ENCODE data around the gene LIMS1.

DNA sequence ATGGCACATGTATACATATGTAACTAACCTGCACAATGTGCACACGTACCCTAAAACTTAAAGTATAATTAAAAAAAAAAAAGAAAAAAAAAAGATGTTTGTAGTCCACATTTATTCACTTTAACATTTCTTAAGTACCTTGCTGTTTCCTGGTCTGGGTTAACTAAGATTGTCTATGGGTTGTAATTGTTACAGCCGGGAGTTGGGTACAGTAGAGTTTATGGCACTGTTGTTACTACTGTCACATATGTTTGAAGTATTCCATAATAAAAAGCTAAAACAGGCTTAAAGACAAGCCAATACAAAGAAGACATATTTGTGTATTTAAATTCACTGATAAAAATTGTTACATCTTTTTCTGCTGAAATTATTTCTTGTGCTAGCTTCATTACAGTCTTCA lies 49.0 kb upstream of the LIMS1 start:
- TF ChIP-seq SIN3A (IDR thresholded peaks at IDR 0.05; ENCODE audit: borderline replicate concordance, insufficient read depth, low read depth, low read length): no peak
- TF ChIP-seq, protein P1, sequence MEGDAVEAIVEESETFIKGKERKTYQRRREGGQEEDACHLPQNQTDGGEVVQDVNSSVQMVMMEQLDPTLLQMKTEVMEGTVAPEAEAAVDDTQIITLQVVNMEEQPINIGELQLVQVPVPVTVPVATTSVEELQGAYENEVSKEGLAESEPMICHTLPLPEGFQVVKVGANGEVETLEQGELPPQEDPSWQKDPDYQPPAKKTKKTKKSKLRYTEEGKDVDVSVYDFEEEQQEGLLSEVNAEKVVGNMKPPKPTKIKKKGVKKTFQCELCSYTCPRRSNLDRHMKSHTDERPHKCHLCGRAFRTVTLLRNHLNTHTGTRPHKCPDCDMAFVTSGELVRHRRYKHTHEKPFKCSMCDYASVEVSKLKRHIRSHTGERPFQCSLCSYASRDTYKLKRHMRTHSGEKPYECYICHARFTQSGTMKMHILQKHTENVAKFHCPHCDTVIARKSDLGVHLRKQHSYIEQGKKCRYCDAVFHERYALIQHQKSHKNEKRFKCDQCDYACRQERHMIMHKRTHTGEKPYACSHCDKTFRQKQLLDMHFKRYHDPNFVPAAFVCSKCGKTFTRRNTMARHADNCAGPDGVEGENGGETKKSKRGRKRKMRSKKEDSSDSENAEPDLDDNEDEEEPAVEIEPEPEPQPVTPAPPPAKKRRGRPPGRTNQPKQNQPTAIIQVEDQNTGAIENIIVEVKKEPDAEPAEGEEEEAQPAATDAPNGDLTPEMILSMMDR (IDR thresholded peaks at IDR 0.05): no peak
- no peak for TF ChIP-seq POLR2AphosphoS5 (IDR thresholded peaks at IDR 0.05; ENCODE audit: low read depth, low read length)
- TF ChIP-seq, protein P2, sequence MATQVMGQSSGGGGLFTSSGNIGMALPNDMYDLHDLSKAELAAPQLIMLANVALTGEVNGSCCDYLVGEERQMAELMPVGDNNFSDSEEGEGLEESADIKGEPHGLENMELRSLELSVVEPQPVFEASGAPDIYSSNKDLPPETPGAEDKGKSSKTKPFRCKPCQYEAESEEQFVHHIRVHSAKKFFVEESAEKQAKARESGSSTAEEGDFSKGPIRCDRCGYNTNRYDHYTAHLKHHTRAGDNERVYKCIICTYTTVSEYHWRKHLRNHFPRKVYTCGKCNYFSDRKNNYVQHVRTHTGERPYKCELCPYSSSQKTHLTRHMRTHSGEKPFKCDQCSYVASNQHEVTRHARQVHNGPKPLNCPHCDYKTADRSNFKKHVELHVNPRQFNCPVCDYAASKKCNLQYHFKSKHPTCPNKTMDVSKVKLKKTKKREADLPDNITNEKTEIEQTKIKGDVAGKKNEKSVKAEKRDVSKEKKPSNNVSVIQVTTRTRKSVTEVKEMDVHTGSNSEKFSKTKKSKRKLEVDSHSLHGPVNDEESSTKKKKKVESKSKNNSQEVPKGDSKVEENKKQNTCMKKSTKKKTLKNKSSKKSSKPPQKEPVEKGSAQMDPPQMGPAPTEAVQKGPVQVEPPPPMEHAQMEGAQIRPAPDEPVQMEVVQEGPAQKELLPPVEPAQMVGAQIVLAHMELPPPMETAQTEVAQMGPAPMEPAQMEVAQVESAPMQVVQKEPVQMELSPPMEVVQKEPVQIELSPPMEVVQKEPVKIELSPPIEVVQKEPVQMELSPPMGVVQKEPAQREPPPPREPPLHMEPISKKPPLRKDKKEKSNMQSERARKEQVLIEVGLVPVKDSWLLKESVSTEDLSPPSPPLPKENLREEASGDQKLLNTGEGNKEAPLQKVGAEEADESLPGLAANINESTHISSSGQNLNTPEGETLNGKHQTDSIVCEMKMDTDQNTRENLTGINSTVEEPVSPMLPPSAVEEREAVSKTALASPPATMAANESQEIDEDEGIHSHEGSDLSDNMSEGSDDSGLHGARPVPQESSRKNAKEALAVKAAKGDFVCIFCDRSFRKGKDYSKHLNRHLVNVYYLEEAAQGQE (IDR thresholded peaks at IDR 0.05; ENCODE audit: insufficient read depth in 1 of 2, low read depth in 2 of 2, low read length in 1 of 2): no peak
